Measurements from ENCODE around the gene MAN2C1.

GRCh38 chr15:75327005-75327404 lies 41.4 kb downstream of the MAN2C1 start:
- TF ChIP-seq EP300 (IDR thresholded peaks at IDR 0.05) (no peak), CTCF (IDR thresholded peaks at IDR 0.05) (no peak), POLR2A (IDR thresholded peaks at IDR 0.05) (no peak), POLR2AphosphoS5 (IDR thresholded peaks at IDR 0.05) (no peak)
